K562 (cell line): Measurements from ENCODE around the gene CPLANE2. TPM values are rescaled to one million over a fixed set of nuclear protein-coding genes. Genes with fewer than 3 reads are reported as not detected.

Source experiments
- BCLAF1 ChIP-seq, 2 experiments: fragments of 450-650 bp in 1 of 2; IDR thresholded peaks; 2 replicates each; pipeline ENCODE4 v1.6.1; 2011 to 2017; ENCODE audit warnings: low read depth in 2 of 2, antibody characterized with exemption in 1 of 2, borderline replicate concordance in 1 of 2, low read length in 1 of 2, mild to moderate bottlenecking in 1 of 2, mixed read lengths in 1 of 2; ENCODE audit not compliant: control insufficient read depth in 1 of 2
- BMI1 ChIP-seq: fragments of 150-350 bp; IDR thresholded peaks from 2 replicates; pipeline ENCODE4 v1.6.1; 2014; ENCODE audit warnings: low read length
- C11orf30 ChIP-seq: fragments of 450-650 bp; IDR thresholded peaks from 2 replicates; pipeline ENCODE4 v1.6.1; 2016; ENCODE audit warnings: low read depth, mild to moderate bottlenecking
- DLX4 ChIP-seq: fragments of 250-450 bp; sonication (Bioruptor Pico); IDR thresholded peaks from 2 replicates; pipeline ENCODE4 v1.6.1; 2021; ENCODE audit warnings: mild to moderate bottlenecking
- ETS2 ChIP-seq: IDR thresholded peaks from 2 replicates; pipeline ENCODE4 v1.6.1; 2016; ENCODE audit warnings: borderline replicate concordance, missing genetic modification characterization, mild to moderate bottlenecking, moderate library complexity, missing compliant biosample characterization; ENCODE audit not compliant: poor library complexity, severe bottlenecking
- FOXA1 ChIP-seq: fragments of 450-650 bp; IDR thresholded peaks from 2 replicates; pipeline ENCODE4 v1.6.1; 2016; ENCODE audit warnings: mild to moderate bottlenecking, borderline replicate concordance
- GATAD2B ChIP-seq: fragments of 450-650 bp; IDR thresholded peaks from 2 replicates; pipeline ENCODE4 v1.6.1; 2017; ENCODE audit warnings: mild to moderate bottlenecking, borderline replicate concordance
- MCM5 ChIP-seq: fragments of 450-650 bp; IDR thresholded peaks from 2 replicates; pipeline ENCODE4 v1.6.1; 2016; ENCODE audit warnings: low read depth
- NFIC ChIP-seq: fragments of 450-650 bp; IDR thresholded peaks from 2 replicates; pipeline ENCODE4 v1.6.1; 2017; ENCODE audit warnings: mild to moderate bottlenecking, inconsistent platforms
- POLR3G ChIP-seq: IDR thresholded peaks from 2 replicates; pipeline ENCODE4 v1.6.1; 2011; ENCODE audit not compliant: insufficient read length, insufficient replicate concordance; ENCODE audit errors: extremely low read depth
- ZNF133 ChIP-seq: fragments of 250-450 bp; sonication (Bioruptor Pico); IDR thresholded peaks from 2 replicates; pipeline ENCODE4 v1.4.0; 2020; ENCODE audit warnings: mild to moderate bottlenecking
- ZNF586 ChIP-seq: fragments of 450-650 bp; formaldehyde crosslinking; conservative IDR thresholded peaks from 2 replicates; pipeline ENCODE4 v1.4.0; 2020; ENCODE audit warnings: mild to moderate bottlenecking, moderate library complexity
- polyA plus RNA-seq, 8 experiments: library from polyadenylated mRNA; depleted of rRNA in 4 of 8; stranded (reverse) in 5 of 8; unstranded in 3 of 8; fragments of >200 nt; fragmentation: Nextera tagmentation in 2 of 8; fragmentation: Illumina TruSeq in 1 of 8; extraction: Ambion mirVana in 2 of 8; extraction: Trizol in 1 of 8; gene quantifications; 2 replicates each; pipeline versions ENCODE4 v1.2.1 to v1.2.3, GENCODE V29; 2011 to 2014; ENCODE audit warnings: inconsistent platforms in 1 of 8, missing spikeins in 1 of 8
- total RNA-seq, 7 experiments: library from RNA; depleted of rRNA in 6 of 7; stranded (reverse); fragments of >200 nt in 6 of 7; fragmentation: Illumina TruSeq in 2 of 7; extraction: Trizol in 2 of 7; gene quantifications; 2 replicates each; pipeline versions ENCODE4 v1.2.1 to v1.2.3, GENCODE V29; 2011 to 2021; ENCODE audit warnings: low replicate concordance in 1 of 7
- TF ChIP-seq, protein P1 (sequence below): fragments of 450-650 bp; formaldehyde crosslinking; IDR thresholded peaks from 2 replicates; pipeline ENCODE4 v1.4.0; 2020; ENCODE audit warnings: mild to moderate bottlenecking, moderate library complexity
- TF ChIP-seq, protein P2 (sequence below): fragments of 250-450 bp; sonication (Bioruptor Pico); IDR thresholded peaks from 2 replicates; pipeline ENCODE4 v1.4.0; 2020
- TF ChIP-seq, protein P3 (sequence below), 3 experiments: fragments of 200-800 bp in 1 of 3; fragments of 250-450 bp in 1 of 3; fragments of 450-650 bp in 1 of 3; sonication (Bioruptor Pico) in 1 of 3; sonication (Bioruptor generic) in 1 of 3; formaldehyde crosslinking in 1 of 3; IDR thresholded peaks; 2 replicates each; pipeline versions ENCODE4 v1.6.1 to v1.8.0; 2016 to 2022; ENCODE audit warnings: mild to moderate bottlenecking in 2 of 3, missing genetic modification characterization in 2 of 3, missing compliant biosample characterization in 1 of 3, moderate library complexity in 1 of 3
- TF ChIP-seq, protein P4 (sequence below): IDR thresholded peaks from 2 replicates; pipeline ENCODE4 v1.6.1; 2016; ENCODE audit warnings: missing genetic modification characterization, missing compliant biosample characterization

CPLANE2 gene
- total and polyA plus RNA-seq, 9 of the 15 experiments (the other 6 are each of a cell fraction or from before 2014, with no cell fraction given) = 0.17 to 20.9 (median 8.1) TPM

GRCh38 chr1:16237343-16237830 is 404 bp upstream of the CPLANE2 start (continued):
- TF ChIP-seq BCLAF1 (IDR thresholded peaks at IDR 0.05; ENCODE audit: borderline replicate concordance in 1 of 2, control insufficient read depth in 1 of 2, low read depth in 2 of 2, low read length in 1 of 2) = no peak
- TF ChIP-seq POLR3G = no peak
- no peak for TF ChIP-seq FOXA1
- TF ChIP-seq ETS2 (tag) = no peak
- no peak for TF ChIP-seq DLX4 (CRISPR knock-in tag)
- no peak for TF ChIP-seq BMI1
- TF ChIP-seq, protein P1, sequence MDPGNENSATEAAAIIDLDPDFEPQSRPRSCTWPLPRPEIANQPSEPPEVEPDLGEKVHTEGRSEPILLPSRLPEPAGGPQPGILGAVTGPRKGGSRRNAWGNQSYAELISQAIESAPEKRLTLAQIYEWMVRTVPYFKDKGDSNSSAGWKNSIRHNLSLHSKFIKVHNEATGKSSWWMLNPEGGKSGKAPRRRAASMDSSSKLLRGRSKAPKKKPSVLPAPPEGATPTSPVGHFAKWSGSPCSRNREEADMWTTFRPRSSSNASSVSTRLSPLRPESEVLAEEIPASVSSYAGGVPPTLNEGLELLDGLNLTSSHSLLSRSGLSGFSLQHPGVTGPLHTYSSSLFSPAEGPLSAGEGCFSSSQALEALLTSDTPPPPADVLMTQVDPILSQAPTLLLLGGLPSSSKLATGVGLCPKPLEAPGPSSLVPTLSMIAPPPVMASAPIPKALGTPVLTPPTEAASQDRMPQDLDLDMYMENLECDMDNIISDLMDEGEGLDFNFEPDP (CRISPR knock-in tag) = no peak
- TF ChIP-seq MCM5 = no peak
- no peak for TF ChIP-seq ZNF586 (CRISPR knock-in tag)
- 0 out of 2 replicates have a peak, but pooled peaks have one; percentile 13 for TF ChIP-seq NFIC
- TF ChIP-seq ZNF133 = no peak
- no peak for TF ChIP-seq GATAD2B
- no peak for TF ChIP-seq C11orf30
- TF ChIP-seq, protein P2, sequence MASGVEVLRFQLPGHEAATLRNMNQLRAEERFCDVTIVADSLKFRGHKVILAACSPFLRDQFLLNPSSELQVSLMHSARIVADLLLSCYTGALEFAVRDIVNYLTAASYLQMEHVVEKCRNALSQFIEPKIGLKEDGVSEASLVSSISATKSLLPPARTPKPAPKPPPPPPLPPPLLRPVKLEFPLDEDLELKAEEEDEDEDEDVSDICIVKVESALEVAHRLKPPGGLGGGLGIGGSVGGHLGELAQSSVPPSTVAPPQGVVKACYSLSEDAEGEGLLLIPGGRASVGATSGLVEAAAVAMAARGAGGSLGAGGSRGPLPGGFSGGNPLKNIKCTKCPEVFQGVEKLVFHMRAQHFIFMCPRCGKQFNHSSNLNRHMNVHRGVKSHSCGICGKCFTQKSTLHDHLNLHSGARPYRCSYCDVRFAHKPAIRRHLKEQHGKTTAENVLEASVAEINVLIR (CRISPR knock-in tag) = no peak; the same call in 1 of the 2 replicates
- TF ChIP-seq, protein P3, sequence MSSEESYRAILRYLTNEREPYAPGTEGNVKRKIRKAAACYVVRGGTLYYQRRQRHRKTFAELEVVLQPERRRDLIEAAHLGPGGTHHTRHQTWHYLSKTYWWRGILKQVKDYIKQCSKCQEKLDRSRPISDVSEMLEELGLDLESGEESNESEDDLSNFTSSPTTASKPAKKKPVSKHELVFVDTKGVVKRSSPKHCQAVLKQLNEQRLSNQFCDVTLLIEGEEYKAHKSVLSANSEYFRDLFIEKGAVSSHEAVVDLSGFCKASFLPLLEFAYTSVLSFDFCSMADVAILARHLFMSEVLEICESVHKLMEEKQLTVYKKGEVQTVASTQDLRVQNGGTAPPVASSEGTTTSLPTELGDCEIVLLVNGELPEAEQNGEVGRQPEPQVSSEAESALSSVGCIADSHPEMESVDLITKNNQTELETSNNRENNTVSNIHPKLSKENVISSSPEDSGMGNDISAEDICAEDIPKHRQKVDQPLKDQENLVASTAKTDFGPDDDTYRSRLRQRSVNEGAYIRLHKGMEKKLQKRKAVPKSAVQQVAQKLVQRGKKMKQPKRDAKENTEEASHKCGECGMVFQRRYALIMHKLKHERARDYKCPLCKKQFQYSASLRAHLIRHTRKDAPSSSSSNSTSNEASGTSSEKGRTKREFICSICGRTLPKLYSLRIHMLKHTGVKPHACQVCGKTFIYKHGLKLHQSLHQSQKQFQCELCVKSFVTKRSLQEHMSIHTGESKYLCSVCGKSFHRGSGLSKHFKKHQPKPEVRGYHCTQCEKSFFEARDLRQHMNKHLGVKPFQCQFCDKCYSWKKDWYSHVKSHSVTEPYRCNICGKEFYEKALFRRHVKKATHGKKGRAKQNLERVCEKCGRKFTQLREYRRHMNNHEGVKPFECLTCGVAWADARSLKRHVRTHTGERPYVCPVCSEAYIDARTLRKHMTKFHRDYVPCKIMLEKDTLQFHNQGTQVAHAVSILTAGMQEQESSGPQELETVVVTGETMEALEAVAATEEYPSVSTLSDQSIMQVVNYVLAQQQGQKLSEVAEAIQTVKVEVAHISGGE (CRISPR knock-in tag; IDR thresholded peaks at IDR 0.05) = peak in 1 of 3 experiments; percentile 44; a peak in 1 of 6 replicates
- TF ChIP-seq, protein P4, sequence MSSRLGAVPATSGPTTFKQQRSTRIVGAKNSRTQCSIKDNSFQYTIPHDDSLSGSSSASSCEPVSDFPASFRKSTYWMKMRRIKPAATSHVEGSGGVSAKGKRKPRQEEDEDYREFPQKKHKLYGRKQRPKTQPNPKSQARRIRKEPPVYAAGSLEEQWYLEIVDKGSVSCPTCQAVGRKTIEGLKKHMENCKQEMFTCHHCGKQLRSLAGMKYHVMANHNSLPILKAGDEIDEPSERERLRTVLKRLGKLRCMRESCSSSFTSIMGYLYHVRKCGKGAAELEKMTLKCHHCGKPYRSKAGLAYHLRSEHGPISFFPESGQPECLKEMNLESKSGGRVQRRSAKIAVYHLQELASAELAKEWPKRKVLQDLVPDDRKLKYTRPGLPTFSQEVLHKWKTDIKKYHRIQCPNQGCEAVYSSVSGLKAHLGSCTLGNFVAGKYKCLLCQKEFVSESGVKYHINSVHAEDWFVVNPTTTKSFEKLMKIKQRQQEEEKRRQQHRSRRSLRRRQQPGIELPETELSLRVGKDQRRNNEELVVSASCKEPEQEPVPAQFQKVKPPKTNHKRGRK (tag) = no peak
